ENCODE results near the gene NTM.

DNA sequence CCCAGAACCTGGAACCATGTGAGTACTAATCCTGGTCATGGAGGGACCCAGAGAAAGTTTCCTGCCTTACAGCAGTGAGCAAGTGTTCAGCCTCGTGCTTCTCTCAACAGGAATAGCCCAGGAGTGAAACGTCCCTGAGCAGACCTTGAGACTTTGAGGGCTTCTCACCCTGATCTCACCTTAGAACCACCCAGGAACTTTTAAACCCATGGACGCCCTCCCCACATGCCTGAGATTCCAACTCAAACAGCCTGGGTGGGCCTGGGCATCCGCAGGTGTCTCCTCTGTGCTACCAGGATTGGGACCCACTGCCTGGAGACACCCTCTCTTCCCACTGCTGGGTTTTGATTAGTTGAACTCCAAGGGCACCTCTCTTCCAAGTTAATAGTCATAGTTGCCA lies 297.2 kb downstream of the NTM start:
- no peak for TF ChIP-seq POLR2A (IDR thresholded peaks at IDR 0.05)
- TF ChIP-seq, protein P1, sequence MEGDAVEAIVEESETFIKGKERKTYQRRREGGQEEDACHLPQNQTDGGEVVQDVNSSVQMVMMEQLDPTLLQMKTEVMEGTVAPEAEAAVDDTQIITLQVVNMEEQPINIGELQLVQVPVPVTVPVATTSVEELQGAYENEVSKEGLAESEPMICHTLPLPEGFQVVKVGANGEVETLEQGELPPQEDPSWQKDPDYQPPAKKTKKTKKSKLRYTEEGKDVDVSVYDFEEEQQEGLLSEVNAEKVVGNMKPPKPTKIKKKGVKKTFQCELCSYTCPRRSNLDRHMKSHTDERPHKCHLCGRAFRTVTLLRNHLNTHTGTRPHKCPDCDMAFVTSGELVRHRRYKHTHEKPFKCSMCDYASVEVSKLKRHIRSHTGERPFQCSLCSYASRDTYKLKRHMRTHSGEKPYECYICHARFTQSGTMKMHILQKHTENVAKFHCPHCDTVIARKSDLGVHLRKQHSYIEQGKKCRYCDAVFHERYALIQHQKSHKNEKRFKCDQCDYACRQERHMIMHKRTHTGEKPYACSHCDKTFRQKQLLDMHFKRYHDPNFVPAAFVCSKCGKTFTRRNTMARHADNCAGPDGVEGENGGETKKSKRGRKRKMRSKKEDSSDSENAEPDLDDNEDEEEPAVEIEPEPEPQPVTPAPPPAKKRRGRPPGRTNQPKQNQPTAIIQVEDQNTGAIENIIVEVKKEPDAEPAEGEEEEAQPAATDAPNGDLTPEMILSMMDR (IDR thresholded peaks at IDR 0.05): no peak

Measured in Peyer's patch (tissue), 4 donors.